ENCODE results near the gene FBP2. TPM values are rescaled to one million over a fixed set of nuclear protein-coding genes. Genes with fewer than 3 reads are reported as not detected.

The FBP2 gene
- total RNA-seq, 1 donor: not detected

DNA sequence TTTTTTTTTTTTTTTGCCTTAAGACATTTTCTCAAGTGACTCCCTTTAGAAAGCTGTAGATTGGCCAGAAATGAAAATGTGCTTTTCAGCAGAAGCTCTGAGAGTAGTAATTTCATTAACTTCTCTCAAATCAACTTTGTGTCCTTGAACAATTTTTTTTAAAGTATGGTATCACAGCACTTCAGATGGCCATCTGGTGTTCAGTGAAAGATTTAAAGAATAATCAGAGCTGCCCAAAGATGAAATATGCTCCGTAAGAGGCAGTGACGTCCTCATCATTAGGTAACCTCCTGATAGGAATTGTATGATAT, 81.7 kb downstream of the FBP2 start:
- TF ChIP-seq, protein P1, sequence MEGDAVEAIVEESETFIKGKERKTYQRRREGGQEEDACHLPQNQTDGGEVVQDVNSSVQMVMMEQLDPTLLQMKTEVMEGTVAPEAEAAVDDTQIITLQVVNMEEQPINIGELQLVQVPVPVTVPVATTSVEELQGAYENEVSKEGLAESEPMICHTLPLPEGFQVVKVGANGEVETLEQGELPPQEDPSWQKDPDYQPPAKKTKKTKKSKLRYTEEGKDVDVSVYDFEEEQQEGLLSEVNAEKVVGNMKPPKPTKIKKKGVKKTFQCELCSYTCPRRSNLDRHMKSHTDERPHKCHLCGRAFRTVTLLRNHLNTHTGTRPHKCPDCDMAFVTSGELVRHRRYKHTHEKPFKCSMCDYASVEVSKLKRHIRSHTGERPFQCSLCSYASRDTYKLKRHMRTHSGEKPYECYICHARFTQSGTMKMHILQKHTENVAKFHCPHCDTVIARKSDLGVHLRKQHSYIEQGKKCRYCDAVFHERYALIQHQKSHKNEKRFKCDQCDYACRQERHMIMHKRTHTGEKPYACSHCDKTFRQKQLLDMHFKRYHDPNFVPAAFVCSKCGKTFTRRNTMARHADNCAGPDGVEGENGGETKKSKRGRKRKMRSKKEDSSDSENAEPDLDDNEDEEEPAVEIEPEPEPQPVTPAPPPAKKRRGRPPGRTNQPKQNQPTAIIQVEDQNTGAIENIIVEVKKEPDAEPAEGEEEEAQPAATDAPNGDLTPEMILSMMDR (IDR thresholded peaks at IDR 0.05; ENCODE audit: insufficient read depth, low read length): no peak
- H3K4me3 ChIP-seq (ENCODE audit: low read depth, low read length): no peak overlapping the region
- no peak for DNase-seq (ENCODE audit: low read depth)

DNA sequence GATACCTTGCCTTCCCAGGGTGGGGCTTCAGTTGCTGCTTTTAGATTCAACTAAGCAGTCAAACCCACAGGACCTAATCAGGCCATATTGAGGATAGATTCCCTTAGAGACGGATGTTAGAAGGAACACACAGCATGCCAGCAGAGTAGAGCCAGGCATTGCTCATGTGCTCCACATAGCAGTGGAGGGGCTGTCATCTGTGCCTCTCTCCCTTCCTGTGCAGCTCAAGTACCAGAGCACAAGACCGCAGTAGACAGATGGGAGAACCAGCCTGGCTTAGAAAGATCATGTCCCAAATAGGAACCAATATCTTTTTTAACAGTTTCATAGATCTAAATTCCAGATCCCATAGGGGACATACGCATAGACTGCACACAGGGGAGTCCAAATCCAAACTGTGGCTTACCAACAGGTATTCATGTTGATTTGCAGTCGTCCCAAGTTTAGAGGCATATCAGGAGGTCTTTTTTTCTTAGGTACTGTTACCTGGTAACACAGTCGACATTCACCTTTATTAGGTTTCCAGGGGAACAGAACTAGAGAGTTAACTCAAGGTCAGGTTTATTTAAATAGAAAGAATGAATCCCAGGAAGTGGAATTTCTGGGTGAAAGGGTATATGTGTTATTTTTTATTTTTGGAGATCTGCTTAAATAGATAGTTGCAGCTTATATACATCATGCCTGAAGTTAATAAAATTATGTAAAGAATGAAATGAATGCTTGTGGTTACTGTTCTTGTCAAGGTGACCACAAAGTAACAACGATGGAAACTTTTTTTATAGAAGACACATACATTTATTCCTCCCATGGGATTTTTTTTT, 82.3 kb downstream of the FBP2 start:
- TF ChIP-seq, protein P1 (IDR thresholded peaks at IDR 0.05; ENCODE audit: insufficient read depth, low read length): no peak
- peak; percentile 17 for DNase-seq (ENCODE audit: low read depth)
- H3K4me3 ChIP-seq (ENCODE audit: low read depth, low read length): no peak overlapping the region

Other genes with a start within 250 kb of the FBP2 start
- gene PCAT7, start 38.7 kb downstream of the FBP2 start, total RNA-seq (ENCODE audit: low replicate concordance): 0.09 TPM in 1 of 2 replicates, not detected in the other
- not detected in 2 replicates for gene FBP1, start 45.7 kb upstream of the FBP2 start, total RNA-seq (ENCODE audit: low replicate concordance)
- 39.7 and 82.3 TPM in 2 replicates for gene AOPEP, start 132.9 kb upstream of the FBP2 start, total RNA-seq (ENCODE audit: low replicate concordance)